Embryonic facial prominence (tissue), 1 donor: ENCODE results near the gene CTR9.

ENCODE experiments used
- DNase-seq: peaks from one replicate; pipeline ENCODE4 v3.0.0-alpha.2; 2016; ENCODE audit errors: extremely low spot score

CTR9 gene

DNA sequence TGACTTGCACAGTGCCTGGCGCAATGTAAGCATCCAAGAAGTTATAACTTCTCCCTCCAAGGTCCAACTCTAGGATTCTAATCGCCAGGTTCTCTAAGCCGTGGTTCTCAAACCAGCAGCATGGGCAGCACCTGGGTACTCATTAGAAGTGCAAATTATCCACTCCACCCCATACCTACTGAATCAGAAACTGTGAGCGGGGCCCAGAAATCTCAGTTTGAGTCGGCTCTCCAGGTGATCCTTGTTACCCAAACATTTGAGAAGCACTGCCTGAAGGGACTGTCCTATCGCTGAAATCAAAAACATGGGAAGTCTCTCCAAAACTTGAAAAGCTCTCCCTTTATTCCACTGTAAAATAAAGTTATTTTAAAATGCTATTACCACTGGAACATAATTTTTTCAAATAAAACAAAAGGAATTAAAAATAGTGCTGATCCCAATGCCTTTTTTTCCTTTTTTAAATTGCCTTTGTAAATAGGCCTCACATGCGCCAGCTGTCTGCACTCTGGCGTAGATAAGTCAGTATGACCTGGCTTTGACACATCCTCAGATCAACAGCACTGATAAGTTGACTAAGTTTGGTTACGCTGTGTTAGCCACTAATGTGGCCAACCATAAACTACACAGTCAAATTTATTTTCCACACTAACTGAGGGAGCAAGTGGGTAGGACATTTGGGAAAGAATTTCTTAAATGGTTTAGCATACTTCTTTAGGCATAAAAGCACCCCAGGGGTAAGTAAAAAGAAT is 8.4 kb upstream of the CTR9 start:
- no peak for DNase-seq

DNA sequence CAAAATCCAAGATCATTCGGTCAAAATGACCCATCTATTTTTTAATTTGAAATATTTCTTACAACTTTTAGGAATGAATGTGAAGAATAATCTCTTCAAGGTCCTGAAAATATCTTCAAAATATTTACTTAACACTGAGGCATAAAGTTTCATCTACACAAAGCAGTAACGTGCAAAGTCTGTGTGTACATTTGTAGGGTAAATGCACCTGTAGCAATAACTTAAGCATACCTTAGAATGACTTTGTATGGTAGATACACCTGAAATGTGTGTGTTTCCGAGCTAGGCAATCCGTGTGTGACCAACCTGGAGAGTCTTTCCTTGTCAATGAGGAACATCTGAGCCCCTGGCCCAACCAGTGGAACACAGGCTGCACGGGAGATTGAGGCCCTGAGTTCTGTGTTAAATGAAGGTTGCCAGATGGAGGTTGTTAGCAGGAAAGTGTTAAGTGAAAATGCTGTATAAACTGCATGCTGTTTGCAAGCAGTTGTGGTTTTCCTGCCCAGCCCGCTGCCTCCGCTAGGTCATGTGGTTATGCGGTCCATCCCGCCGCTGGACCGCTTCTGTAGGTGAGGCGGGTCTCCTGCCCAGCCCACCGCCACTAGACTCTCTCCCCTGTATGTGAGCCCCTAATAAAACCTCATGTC is 7.6 kb upstream of the CTR9 start:
- no peak for DNase-seq

DNA sequence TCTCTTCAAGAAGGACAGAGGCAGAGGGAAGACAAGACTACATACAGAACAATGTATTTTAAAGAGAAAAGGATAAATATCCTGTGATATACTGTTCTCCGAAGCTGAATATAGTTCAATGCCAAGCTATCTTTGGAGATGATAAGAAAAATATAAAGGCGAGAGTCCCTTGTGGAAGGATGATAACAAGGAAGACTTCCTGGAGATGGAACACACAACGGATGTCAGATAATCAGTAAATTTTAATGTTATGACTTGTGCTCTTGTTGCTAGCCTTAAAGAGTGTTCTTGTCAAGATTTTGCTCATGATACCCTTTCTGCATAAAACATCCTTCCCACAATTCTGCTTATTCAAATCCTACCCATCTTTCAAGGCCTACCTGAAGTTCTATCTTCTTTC is 6.8 kb upstream of the CTR9 start:
- no peak for DNase-seq

DNA sequence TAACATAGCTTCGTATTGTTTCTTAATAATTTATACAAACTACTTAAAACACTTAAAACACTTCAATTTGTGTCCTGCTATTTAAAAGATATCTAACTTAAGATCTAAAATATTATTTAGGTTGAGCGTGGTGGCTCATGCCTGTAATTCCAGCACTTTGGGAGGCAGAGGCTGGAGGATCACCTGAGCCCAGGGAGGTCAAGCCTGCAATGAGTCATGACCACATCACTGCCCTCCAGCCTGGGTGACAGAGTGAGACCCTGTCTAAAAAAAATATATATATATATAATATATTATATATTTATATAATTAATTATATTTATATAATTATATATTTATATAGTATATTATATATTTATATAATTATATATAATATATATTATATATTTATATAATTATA is 4.2 kb upstream of the CTR9 start:
- no peak for DNase-seq

DNA sequence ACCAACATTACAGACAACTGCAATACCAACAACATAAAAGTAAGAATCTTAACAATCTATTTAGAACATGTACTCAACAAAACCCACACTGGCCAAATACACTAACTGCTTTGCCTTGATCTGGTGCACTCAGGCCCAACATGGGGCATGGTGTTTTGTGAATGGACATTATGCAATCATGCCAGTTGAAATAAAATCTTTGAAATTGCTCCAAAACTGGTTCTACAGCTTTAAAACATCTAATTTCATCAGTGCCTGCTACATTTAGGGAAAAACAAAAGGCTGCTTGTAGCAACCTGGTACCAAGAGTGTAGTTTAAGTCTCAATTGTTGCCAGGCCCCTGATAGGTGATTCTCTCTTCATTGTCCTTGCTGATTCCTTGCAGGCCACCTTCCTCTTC is 3.3 kb upstream of the CTR9 start:
- DNase-seq: no peak

DNA sequence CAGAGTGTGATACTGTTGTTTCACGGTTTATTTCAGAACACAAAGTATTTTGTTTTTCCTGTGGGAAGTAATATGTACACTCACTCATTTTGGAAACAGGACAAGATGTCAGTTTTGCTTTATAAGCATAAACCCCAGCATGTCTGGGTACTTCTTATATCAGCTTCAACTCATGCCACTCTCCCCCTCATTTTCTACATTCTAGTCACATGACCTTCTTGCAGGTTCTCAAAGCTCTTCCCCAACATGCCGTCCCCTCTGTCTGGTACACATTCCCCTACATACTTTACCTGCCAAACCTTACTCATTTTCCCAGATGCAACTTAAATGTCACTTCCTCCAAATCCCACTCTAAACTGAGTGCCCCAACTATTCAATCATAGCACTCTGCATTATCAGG is 1.6 kb upstream of the CTR9 start:
- DNase-seq: no peak

DNA sequence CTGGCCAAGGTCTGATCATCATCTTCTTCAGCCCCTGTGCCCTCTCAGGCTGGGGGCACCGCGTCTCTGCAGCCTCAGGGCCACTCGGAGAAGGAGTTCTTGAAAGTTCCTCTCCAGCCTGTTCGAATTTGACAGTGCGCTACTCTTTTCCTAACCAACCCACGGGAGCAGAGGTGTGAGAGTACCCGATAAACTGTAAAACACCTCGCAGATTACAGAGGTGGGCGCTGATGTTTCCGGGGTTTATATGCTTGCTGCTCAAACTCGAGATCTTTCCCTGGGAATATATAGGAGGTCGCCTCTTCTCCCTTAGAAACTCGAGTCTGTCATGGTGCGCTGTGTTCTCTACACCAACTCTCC is 515 bp downstream of the CTR9 start:
- no peak for DNase-seq

DNA sequence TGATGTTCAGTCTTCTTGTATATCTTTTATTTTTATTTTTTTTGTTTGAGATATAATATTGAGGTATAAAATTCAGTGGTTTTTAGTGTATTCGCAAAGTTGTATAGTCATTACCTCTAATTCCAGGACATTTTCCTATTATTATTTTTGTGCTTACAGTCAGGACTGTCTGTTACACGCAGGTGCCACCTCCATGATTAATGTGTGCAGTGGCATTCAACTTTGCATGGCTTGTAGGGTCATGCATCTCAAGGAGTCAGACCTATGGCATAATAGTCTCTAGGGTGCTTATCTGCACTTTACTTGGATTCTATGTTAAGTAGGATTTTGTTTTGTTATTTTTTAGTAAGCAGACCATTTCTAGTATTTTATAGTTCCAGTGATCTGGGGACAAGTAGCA is 1.0 kb downstream of the CTR9 start:
- no peak for DNase-seq

GRCh38 chr11:10752486-10752885 is 1.4 kb downstream of the CTR9 start:
- DNase-seq: no peak

DNA sequence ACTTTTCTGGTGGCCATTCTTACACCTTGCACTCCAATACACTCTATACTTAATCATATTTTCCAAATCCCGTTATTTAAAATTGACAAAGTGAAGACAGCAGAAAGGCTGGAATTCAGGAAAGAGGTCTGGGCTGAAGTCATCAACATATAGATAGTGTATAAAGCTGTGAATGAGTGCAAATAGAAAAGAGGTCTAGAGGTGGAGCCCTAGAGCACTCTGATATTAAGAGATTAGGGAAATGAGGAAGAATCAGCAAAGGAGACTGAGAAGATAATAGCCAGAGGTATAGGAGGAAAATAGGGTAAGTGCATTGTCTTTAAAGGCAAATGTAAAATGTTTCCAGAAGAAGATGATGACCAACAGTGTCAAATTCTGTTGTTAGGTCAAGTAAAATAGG is 7.9 kb downstream of the CTR9 start:
- no peak for DNase-seq

DNA sequence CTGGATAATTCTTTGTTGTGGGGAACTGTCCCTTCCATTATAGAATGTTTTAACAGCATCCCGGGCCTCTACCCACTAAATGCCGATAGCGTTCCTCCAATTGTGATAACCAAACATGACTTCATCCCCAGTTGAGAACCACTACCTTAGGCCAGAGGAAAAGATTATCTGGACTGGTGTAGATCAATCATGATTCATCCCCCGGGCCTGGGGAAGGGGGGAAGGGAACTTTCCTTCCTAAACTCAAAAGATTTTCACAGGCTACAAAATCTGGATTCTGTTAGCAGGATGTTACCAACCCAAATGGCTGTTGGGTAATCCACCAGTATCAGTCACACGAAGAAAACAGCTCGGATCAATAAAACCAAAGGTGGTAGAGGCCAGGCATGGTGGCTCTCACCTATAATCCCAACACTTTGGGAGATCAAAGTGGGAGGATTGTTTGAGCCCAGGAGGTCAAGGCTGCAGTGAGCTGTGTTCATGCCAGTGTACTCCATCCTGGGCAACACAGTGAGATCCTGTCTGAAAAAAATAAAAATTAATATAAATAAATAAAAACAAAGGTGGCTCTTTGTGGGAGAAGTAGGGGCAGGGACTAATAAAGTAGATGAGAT is 10.1 kb downstream of the CTR9 start:
- no peak for DNase-seq

DNA sequence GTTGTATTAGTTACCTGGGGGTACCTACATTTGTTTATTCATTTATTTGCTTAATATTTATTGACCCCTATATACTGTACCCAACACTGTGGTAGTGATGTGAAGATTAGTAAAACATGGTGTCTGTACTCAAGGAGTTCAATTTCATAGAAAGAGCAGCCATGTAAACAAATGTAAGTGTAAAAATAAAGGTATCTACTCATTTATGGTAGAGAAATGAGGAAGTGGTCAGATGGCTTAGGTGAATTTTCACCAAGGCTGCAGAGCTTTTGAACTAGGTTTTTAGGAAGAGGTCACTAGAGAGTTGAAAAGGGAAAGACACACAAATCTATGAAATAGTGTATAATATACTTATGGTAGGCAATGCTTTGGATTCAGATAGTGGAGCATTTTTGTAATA is 11.1 kb downstream of the CTR9 start:
- DNase-seq: no peak

- DNase-seq: no peak
Observed at GRCh38 chr11:10762913-10763421, 11.9 kb downstream of the CTR9 start.

DNA sequence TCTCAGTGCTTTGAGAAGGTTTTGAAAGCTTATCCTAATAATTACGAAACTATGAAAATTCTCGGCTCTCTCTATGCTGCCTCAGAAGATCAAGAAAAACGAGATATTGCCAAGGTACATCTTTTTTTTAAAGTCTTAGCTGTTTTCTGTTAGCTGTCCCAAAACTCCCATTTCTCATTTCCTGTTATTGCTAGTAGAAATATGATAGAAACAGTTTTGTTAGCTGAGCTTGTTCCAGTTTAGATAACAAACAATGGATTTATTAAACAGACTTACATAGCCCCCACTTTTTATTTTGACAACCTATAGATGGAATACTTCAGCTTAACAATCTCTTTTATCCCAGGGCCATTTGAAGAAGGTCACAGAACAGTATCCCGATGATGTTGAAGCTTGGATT is 12.7 kb downstream of the CTR9 start:
- DNase-seq: no peak

GRCh38 chr11:10764412-10764811 is 13.4 kb downstream of the CTR9 start:
- DNase-seq: no peak

- DNase-seq: no peak
Observed at GRCh38 chr11:10770626-10771254, 19.7 kb downstream of the CTR9 start.

GRCh38 chr11:10771457-10771856 is 20.4 kb downstream of the CTR9 start:
- no peak for DNase-seq

DNA sequence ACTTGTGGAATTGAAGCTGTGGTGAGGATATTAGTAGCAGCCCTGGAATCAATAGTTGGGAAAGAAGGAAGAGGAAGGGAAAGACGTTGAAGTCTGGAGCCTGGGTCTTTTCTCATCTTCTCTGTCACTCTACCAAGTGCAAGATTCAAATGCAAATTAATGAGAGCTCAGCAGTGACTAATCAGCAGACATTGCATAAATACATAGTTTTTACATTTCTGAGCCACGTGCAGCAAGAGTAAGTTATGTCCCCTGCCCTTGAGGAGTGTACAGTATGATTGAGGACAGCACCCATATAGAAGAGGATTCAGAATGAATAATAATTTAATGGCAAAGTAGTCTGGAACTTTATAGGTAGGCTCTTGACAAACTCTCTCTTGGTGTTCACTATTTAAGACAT is 23.8 kb downstream of the CTR9 start:
- DNase-seq: no peak

GRCh38 chr11:10777393-10777793 is 26.3 kb downstream of the CTR9 start:
- DNase-seq: no peak

DNA sequence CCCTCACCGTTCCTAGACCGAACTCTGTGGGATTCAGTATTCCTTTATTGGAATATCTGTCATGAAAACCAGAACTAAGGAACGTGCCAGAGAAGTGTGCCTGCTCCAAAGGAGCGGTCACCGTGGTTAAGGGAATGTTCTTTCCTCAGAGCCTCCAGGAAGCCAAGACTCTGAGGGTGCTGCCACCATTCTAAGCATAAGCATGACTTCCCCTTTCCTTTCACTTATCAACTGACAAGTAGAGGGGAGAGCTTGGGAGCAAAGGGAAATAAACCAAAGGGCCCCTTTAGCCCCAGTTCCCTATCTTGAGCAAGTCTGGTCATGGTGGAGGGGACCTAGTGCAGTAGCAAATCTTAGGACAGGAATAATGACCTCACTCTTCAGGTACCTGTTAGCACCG is 26.8 kb downstream of the CTR9 start:
- DNase-seq: no peak

GRCh38 chr11:10778217-10778970 is 27.3 kb downstream of the CTR9 start:
- no peak for DNase-seq

GRCh38 chr11:10779086-10779485 is 28.0 kb downstream of the CTR9 start:
- no peak for DNase-seq
